Measurements from ENCODE around the gene CHD6.
A peak's percentile ranks its signal among the peaks of the same experiment; 100 is the strongest.

Gene CHD6

DNA sequence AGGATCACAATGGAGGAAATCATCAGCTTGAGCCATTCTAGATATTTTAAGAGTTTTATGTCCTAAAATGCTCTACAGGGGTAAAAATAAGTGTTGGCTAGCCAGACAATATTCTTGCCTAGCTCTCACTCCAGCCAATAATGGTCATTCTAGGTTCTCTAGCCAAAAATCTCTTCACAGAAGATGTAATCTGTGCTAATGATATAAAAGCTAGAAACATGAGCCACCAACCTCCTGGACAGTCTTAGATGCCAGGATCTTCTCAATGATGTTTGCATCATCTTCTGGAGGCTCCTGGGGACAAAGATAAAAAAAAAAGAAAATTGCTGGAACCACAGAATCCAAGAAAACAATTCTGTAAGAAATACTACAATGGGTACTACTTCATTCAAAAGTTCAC is 119.1 kb downstream of the CHD6 start:
- no peak for DNase-seq (ENCODE audit: low read depth, low spot score)
- POLR2A ChIA-PET = no interaction called here
- no peak overlapping the region for H3K4me3 ChIP-seq (ENCODE audit: low read depth, low read length)
- TF ChIP-seq CTCF (IDR thresholded peaks at IDR 0.05; ENCODE audit: insufficient read depth, low read length, missing control alignments) = no peak
- CTCF ChIA-PET = interaction anchor here (0.8 to 3.1 kb wide), 4 partner anchors 10 to 199 kb away, joined by 3 to 8 read pairs (median 4); no protein-coding TSS in a partner anchor

GRCh38 chr20:41497186-41497895 is 120.8 kb downstream of the CHD6 start:
- no peak for DNase-seq (ENCODE audit: low read depth, low spot score)
- ChIA-PET POLR2A (no interaction called here), CTCF (interaction anchor here (3.1 kb wide), 1 partner anchor 200 kb away, joined by 8 read pairs; no protein-coding TSS in a partner anchor)
- TF ChIP-seq CTCF (IDR thresholded peaks at IDR 0.05; ENCODE audit: insufficient read depth, low read length, missing control alignments) = no peak
- H3K4me3 ChIP-seq (ENCODE audit: low read depth, low read length) = no peak overlapping the region

DNA sequence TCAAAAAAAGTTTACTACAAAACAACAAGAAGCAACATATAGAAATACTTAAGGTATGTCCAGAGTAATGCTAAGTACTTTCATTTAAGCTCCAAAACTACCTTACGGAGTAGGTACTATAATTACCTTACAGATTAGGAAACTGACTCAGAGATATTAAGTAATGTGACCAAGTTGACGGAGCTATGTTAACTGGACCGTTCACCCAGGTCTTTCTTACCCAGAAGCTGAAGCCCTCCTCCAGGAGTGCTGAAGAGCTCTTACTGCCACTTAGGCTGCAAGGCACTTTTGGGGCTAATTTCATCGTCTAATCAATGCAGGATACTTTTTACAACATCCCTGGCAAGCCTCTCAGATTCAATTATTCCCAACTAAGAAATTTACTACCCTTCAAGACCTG is 123.7 kb downstream of the CHD6 start:
- no peak for DNase-seq (ENCODE audit: low read depth, low spot score)
- no peak for TF ChIP-seq CTCF (IDR thresholded peaks at IDR 0.05; ENCODE audit: insufficient read depth, low read length, missing control alignments)
- no peak overlapping the region for H3K4me3 ChIP-seq (ENCODE audit: low read depth, low read length)
- ChIA-PET POLR2A (no interaction called here), CTCF (no interaction called here)

DNA sequence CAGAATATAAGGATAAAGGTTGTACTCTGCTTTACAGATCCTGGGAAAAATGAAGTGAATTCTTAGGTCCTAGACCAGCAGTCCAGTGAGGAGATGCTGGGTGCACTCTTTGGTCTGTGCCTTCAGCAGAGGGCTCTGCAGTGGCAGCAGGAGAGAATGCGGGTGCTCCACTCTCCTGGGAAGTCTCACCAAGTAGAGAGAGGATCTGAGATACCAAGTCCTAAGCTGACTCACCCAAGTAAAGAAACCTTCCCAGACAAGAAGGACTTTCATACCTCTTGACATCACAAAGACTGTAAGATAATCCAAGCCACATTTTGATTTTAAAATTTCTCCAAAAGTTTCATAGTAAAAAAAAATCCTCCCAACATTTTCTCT is 134.6 kb downstream of the CHD6 start:
- no peak overlapping the region for H3K4me3 ChIP-seq (ENCODE audit: low read depth, low read length)
- DNase-seq (ENCODE audit: low read depth, low spot score) = no peak
- ChIA-PET POLR2A (no interaction called here), CTCF (interaction anchor here (1.2 to 1.5 kb wide), 2 partner anchors 10 to 16 kb away, joined by 3 to 4 read pairs; no protein-coding TSS in a partner anchor)
- TF ChIP-seq CTCF (IDR thresholded peaks at IDR 0.05; ENCODE audit: insufficient read depth, low read length, missing control alignments) = no peak

- POLR2A ChIA-PET = no interaction called here
- CTCF ChIA-PET = interaction anchor here (1.2 to 1.5 kb wide), 2 partner anchors 10 to 16 kb away, joined by 3 to 4 read pairs; no protein-coding TSS in a partner anchor
- H3K4me3 ChIP-seq (ENCODE audit: low read depth, low read length) = no peak overlapping the region
- DNase-seq (ENCODE audit: low read depth, low spot score) = peak; percentile 85
- no peak for TF ChIP-seq CTCF (IDR thresholded peaks at IDR 0.05; ENCODE audit: insufficient read depth, low read length, missing control alignments)
Observed at GRCh38 chr20:41482647-41483552, 135.3 kb downstream of the CHD6 start.
